Measurements from ENCODE around the gene RGCC.

DNA sequence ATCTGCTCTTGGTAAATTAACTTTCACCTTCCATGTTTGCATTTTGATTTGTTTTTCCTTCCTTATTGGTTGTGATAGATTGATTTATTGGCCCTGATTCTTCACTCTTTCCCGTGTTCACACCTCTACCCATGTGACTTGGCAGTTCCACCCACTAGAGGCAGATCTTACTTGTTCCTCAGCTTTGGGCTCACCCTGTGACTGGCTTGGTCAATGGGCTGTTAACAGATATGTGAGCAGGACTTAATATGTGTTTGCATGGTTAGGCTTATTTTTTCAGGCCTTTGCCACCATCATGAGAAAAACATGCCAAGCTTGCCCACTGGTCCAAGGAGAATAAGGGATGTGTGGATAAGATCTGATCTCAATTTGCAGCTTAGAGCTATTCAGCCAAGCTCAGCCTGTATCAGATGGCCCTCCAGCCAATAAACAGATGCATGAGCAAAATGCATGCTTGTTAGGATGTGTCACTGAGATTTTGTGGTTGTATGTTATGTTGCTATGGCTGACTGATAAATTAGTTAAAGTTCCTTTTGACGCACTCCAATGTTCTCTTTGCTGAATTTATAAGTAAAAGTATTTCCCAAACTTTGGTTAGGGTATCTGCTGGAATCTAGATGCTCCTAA lies 48.0 kb downstream of the RGCC start:
- no peak for TF ChIP-seq POLR2A (IDR thresholded peaks at IDR 0.05)
- TF ChIP-seq CTCF (IDR thresholded peaks at IDR 0.05) = no peak
- no peak for TF ChIP-seq POLR2AphosphoS5 (IDR thresholded peaks at IDR 0.05)
- no peak for TF ChIP-seq EP300 (IDR thresholded peaks at IDR 0.05)
